A549 treated with Mapracorat at 1 μM for 4 hours (cell line): ENCODE measurements around the gene PLIN3. TPM values are rescaled to one million over a fixed set of nuclear protein-coding genes. Genes with fewer than 3 reads are reported as not detected.

ENCODE experiments used
- total RNA-seq: library from RNA; stranded (reverse); fragments of 200-300 nt; extraction: Qiagen RNA extraction; gene quantifications from 5 replicates; pipeline ENCODE4 v1.2.3, GENCODE V29; 2022

PLIN3 gene
- 142 to 162 TPM (median 155 TPM) in 5 replicates for total RNA-seq

GRCh38 chr19:4867534-4868285 lies at the start of gene PLIN3:
Gene PLIN3, minus strand, starts transcription at chr19:4867667. Its CDS starts 6,273 bp downstream, at chr19:4861394.

GRCh38 chr19:4909156-4909896 lies 41.9 kb upstream of the PLIN3 start, which contains the start of gene UHRF1:
Gene UHRF1, plus strand, starts transcription at chr19:4909501. Its CDS starts 1,385 bp downstream, at chr19:4910886.

DNA sequence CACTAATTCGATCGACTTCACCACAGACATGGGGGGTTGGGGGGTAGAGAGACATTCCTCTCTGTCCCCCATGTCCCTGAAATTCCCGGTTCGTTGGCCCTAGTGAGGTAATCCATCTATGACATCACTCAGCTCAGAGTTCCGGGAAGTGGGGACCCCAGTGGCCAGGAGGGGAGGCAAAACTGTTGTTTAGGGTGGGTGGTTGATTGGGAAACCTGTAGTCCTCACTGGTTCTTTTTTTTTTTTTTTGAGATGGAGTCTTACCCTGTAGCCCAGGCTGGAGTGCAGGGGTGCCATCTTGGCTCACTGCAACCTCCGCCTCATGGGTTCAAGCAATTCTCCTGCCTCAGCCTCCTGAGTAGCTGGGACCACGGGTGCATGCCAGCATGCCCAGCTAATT lies 35.3 kb upstream of the PLIN3 start, which contains the start of gene ARRDC5:
Gene ARRDC5, minus strand, starts transcription at position 101 of the 400 bp plus-strand sequence. Its CDS starts 71 bp downstream, at position 30.

GRCh38 chr19:4831304-4831978 lies 36.0 kb downstream of the PLIN3 start, which contains the start of gene TICAM1:
Gene TICAM1, minus strand, starts transcription at chr19:4831712. Its CDS starts 13,335 bp downstream, at chr19:4818377.

GRCh38 chr19:4791183-4792018 lies 76.1 kb downstream of the PLIN3 start, which contains the start of gene FEM1A:
Gene FEM1A, plus strand, starts transcription at chr19:4791734. Its CDS starts 121 bp downstream, at chr19:4791855.

Other genes starting within 250 kb of the PLIN3 start
- 2.9 to 4.4 TPM (median 3.7 TPM) in 5 replicates for gene TNFAIP8L1, start 228.2 kb downstream of the PLIN3 start, total RNA-seq
- 116 to 139 TPM (median 137 TPM) in 5 replicates for gene MYDGF, start 197.3 kb downstream of the PLIN3 start, total RNA-seq
- gene DPP9, start 143.8 kb downstream of the PLIN3 start, total RNA-seq = 50.8 to 62.0 TPM (median 59.5 TPM) in 5 replicates
- 5.3 to 5.7 TPM (median 5.6 TPM) in 5 replicates for gene FEM1A, start 75.9 kb downstream of the PLIN3 start, total RNA-seq
- gene TICAM1, start 36.0 kb downstream of the PLIN3 start, total RNA-seq = 6.4 to 10.0 TPM (median 8.6 TPM) in 5 replicates
- gene ARRDC5, start 35.2 kb upstream of the PLIN3 start, total RNA-seq = not detected in 5 replicates
- gene UHRF1, start 41.8 kb upstream of the PLIN3 start, total RNA-seq = 38.9 to 48.4 TPM (median 45.3 TPM) in 5 replicates
- 6.2 to 9.4 TPM (median 9.0 TPM) in 5 replicates for gene KDM4B, start 101.4 kb upstream of the PLIN3 start, total RNA-seq